ENCODE data around the gene ZFC3H1. TPM values are rescaled to one million over a fixed set of nuclear protein-coding genes. Genes with fewer than 3 reads are reported as not detected.

Gene ZFC3H1
- total and polyA plus RNA-seq, 2 of the 8 experiments (the other 6 are each of a cell fraction or from before 2014, with no cell fraction given) = 20.0 to 32.4 TPM

- TF ChIP-seq CHD7 (IDR thresholded peaks at IDR 0.05; ENCODE audit: insufficient replicate concordance, low read length) (peak; percentile 34), CHD1 (IDR thresholded peaks at IDR 0.05; ENCODE audit: low read depth, low read length) (no peak; the same call in 1 of the 2 replicates), MAX (IDR thresholded peaks at IDR 0.05) (peak; percentile 9; the same call in 1 of the 2 replicates), KDM1A (IDR thresholded peaks at IDR 0.05; ENCODE audit: borderline replicate concordance, low read length) (no peak), SIX5 (IDR thresholded peaks at IDR 0.05; ENCODE audit: low read depth, low read length) (peak; percentile 54), HDAC6 (IDR thresholded peaks at IDR 0.05; ENCODE audit: low read depth, low read length) (no peak), KDM4A (IDR thresholded peaks at IDR 0.05; ENCODE audit: low read depth, low read length, severe bottlenecking) (peak; percentile 19), TEAD4 (IDR thresholded peaks at IDR 0.05; ENCODE audit: low read depth, low read length) (no peak), TCF12 (IDR thresholded peaks at IDR 0.05; ENCODE audit: low read depth, low read length) (0 out of 2 replicates have a peak, but pooled peaks have one; percentile 9), ASH2L (IDR thresholded peaks at IDR 0.05; ENCODE audit: low read length) (peak; percentile 89)
Observed at GRCh38 chr12:71663561-71664410, at the start of gene ZFC3H1, which contains the start of gene THAP2 (continued).

Data from H1 (cell line).